GM12875 (cell line): ENCODE measurements around the gene OR5H6.

Source experiments
- H3K4me3 ChIP-seq: one replicate; pipeline ENCODE4 v1.5.1; 2011; ENCODE audit warnings: low read depth, low read length, control low read depth
- CTCF ChIP-seq: IDR thresholded peaks from 2 replicates; pipeline ENCODE4 v1.5.1; 2011; ENCODE audit warnings: low read depth, mild to moderate bottlenecking, control low read depth, inconsistent platforms, low read length, moderate library complexity, borderline replicate concordance; ENCODE audit not compliant: insufficient read depth

Gene OR5H6

GRCh38 chr3:98263944-98264343 is at the start of gene OR5H6:
Gene OR5H6 (plus strand): TSS chr3:98264244. CDS start chr3:98264333, 89 bp downstream.
- no peak within 1 kb of the TSS for H3K4me3 ChIP-seq
- no peak for TF ChIP-seq CTCF

- H3K4me3 ChIP-seq: no peak overlapping the region
- TF ChIP-seq CTCF: no peak
Measured at GRCh38 chr3:98215051-98215450, 49.0 kb upstream of the OR5H6 start.

- TF ChIP-seq CTCF: no peak
- no peak overlapping the region for H3K4me3 ChIP-seq
Measured at GRCh38 chr3:98223907-98224672, 40.0 kb upstream of the OR5H6 start.

- H3K4me3 ChIP-seq: no peak overlapping the region
- TF ChIP-seq CTCF: no peak
Measured at GRCh38 chr3:98232489-98232888, 31.6 kb upstream of the OR5H6 start.

DNA sequence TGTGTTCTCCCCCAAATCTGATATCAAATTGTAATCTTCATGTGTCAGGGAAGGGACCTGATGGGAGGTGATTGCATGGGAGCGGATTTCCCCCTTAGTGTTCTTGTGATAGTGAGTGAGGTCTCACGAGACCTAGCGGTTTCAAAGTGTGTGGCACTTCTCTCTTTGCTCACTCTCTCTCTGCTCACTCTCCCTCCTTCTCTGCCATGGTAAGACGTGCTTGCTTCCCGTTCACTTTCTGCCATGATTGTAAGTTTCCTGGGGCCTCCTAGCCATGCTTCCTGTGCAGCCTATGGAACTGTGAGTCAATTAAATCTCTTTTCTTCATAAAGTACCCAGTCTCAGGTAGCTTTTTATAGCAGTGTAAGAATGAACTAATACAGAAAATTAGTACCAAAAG is 30.6 kb upstream of the OR5H6 start:
- no peak for TF ChIP-seq CTCF
- peak overlapping the region; percentile 10 for H3K4me3 ChIP-seq

GRCh38 chr3:98240131-98240530 is 23.9 kb upstream of the OR5H6 start:
- TF ChIP-seq CTCF: no peak

DNA sequence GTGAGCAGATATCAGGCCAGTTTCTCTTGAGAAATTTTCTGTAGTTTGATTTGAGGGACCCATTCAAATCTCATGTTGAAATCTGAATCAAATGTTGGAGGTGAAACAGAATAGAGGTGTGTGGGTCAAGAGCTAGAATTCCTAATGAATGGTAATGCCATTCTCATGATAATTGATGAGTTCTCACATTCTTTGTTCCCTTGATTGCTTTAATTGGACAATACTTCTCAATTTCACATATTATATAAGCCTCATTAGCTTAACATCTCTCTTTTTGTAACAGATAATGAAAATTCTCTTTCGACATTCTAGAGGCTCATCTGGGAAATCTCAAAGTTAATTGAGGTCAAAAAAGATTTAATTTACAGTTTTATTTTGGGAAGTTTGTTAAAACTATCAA is 21.9 kb upstream of the OR5H6 start:
- TF ChIP-seq CTCF: no peak
- no peak overlapping the region for H3K4me3 ChIP-seq

More at GRCh38 chr3:98240131-98240530, 23.9 kb upstream of the OR5H6 start:
- H3K4me3 ChIP-seq: no peak overlapping the region
